Activated B cell treated with CpG ODN at 0.5 μM for 24 hours (primary cell): ENCODE results near the gene EHBP1. TPM values are rescaled to one million over a fixed set of nuclear protein-coding genes. Genes with fewer than 3 reads are reported as not detected.

Experiments used
- ATAC-seq: fragments of 200-7000 bp; cut with Tn5 transposase; one replicate; pipeline ENCODE4 v1.10.0; 2021; ENCODE audit warnings: low read depth, mild to moderate bottlenecking, moderate library complexity
- CTCF ChIA-PET: fragments of 350-600 bp; sonication (Branson Sonifier 250); formaldehyde crosslinking; loops from one replicate; lab custom pipeline; 2021; ENCODE audit warnings: antibody characterized with exemption; lab: Charles Lee
- POLR2A ChIA-PET: fragments of 350-600 bp; sonication (Branson Sonifier 250); formaldehyde crosslinking; loops from one replicate; lab custom pipeline; 2021; ENCODE audit warnings: antibody characterized with exemption; lab: Charles Lee
- DNase-seq: peaks from one replicate; pipeline ENCODE4 v3.0.0; 2022
- H3K27ac Mint-ChIP-seq: one replicate; pipeline ENCODE4 v1.8.0; 2020; ENCODE audit warnings: mixed read lengths
- H3K27me3 Mint-ChIP-seq: one replicate; pipeline ENCODE4 v1.8.0; 2021; ENCODE audit warnings: mixed read lengths
- H3K36me3 Mint-ChIP-seq: one replicate; pipeline ENCODE4 v1.8.0; 2021; ENCODE audit warnings: low read depth, mixed read lengths
- H3K4me1 Mint-ChIP-seq: one replicate; pipeline ENCODE4 v1.8.0; 2021; ENCODE audit warnings: mixed read lengths
- H3K4me3 Mint-ChIP-seq: one replicate; pipeline ENCODE4 v1.8.0; 2020; ENCODE audit warnings: mild to moderate bottlenecking, mixed read lengths
- H3K9me3 Mint-ChIP-seq: one replicate; pipeline ENCODE4 v1.8.0; 2020; ENCODE audit warnings: mixed read lengths
- CTCF ChIP-seq: fragments of 200-600 bp; IDR thresholded peaks from one replicate; pipeline ENCODE4 v1.8.0; 2022; ENCODE audit warnings: antibody characterized with exemption, mild to moderate bottlenecking
- intact Hi-C: fragments of 100-400 bp; cut with micrococcal nuclease; formaldehyde crosslinking; loops from one replicate; pipeline ENCODE4 v1.15.1; 2024
- total RNA-seq: library from RNA; stranded (reverse); gene quantifications from 2 replicates; pipeline ENCODE4 v1.2.3, GENCODE V29; 2022

EHBP1 gene
- total RNA-seq, 1 donor from 2014 or later = 24.0 TPM

- Mint-ChIP-seq H3K27me3 (no peaks in the 10 kb centered on the region), H3K4me1 (peaks cover 4% of the 10 kb centered on the region), H3K9me3 (no peaks in the 10 kb centered on the region), H3K27ac (no peak overlapping the region), H3K4me3 (no peak overlapping the region), H3K36me3 (peaks cover 8% of the 10 kb centered on the region)
- intact Hi-C loops = no loop called here
- DNase-seq (no peak), ATAC-seq (no peak)
- POLR2A ChIA-PET = no interaction called here
- CTCF ChIA-PET = no interaction called here
- no peak for TF ChIP-seq CTCF
These were observed 96.5 kb downstream of the EHBP1 start for GRCh38 chr2:62801814-62802523.

GRCh38 chr2:62803961-62804360 is 98.4 kb downstream of the EHBP1 start:
- Mint-ChIP-seq H3K27ac (no peak overlapping the region), H3K36me3 (peaks cover 19% of the 10 kb centered on the region), H3K9me3 (peaks cover 8% of the 10 kb centered on the region), H3K4me1 (peaks cover 6% of the 10 kb centered on the region), H3K27me3 (no peaks in the 10 kb centered on the region), H3K4me3 (no peak overlapping the region)
- POLR2A ChIA-PET = no interaction called here
- CTCF ChIA-PET = no interaction called here
- no peak for TF ChIP-seq CTCF
- intact Hi-C loops = no loop called here
- no peak for DNase-seq
- no peak for ATAC-seq

- Mint-ChIP-seq H3K9me3 (peaks cover 8% of the 10 kb centered on the region), H3K27me3 (no peaks in the 10 kb centered on the region), H3K36me3 (peaks cover 19% of the 10 kb centered on the region), H3K27ac (no peak overlapping the region), H3K4me1 (peaks cover 6% of the 10 kb centered on the region), H3K4me3 (no peak overlapping the region)
- no peak for TF ChIP-seq CTCF
- intact Hi-C loops = no loop called here
- CTCF ChIA-PET = no interaction called here
- DNase-seq (no peak), ATAC-seq (no peak)
- POLR2A ChIA-PET = no interaction called here
These were observed 100.7 kb downstream of the EHBP1 start for GRCh38 chr2:62806231-62806630.

DNA sequence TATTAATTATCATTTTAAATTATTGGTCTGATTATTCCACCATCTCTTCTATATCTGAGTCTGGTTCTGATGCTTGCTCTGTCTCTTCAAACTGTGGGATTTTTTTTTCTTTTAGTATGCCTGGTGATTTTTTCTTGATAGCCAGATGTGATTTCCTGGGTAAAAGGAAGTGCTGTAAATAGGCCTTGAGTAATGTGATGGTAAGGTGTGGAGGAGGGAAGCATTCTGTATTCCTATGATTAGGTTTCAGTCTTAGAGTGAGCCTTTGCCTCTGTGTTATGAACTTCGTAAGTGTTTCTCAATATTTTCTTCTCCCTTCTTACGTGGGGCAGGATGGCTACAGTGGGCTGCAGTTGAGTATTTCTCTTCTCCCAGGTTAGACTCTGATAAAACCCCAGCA is 103.0 kb downstream of the EHBP1 start:
- Mint-ChIP-seq H3K4me3 (no peak overlapping the region), H3K27me3 (no peaks in the 10 kb centered on the region), H3K27ac (no peak overlapping the region), H3K36me3 (peaks cover 19% of the 10 kb centered on the region), H3K9me3 (peaks cover 8% of the 10 kb centered on the region), H3K4me1 (peaks cover 3% of the 10 kb centered on the region)
- DNase-seq (no peak), ATAC-seq (no peak)
- ChIA-PET POLR2A (no interaction called here), CTCF (no interaction called here)
- intact Hi-C loops = no loop called here
- TF ChIP-seq CTCF = no peak

- Mint-ChIP-seq H3K27me3 (no peaks in the 10 kb centered on the region), H3K9me3 (peaks cover 8% of the 10 kb centered on the region), H3K36me3 (peaks cover 14% of the 10 kb centered on the region), H3K27ac (no peak overlapping the region), H3K4me1 (peaks cover 3% of the 10 kb centered on the region), H3K4me3 (no peak overlapping the region)
- no peak for TF ChIP-seq CTCF
- ChIA-PET CTCF (no interaction called here), POLR2A (no interaction called here)
- DNase-seq (no peak), ATAC-seq (no peak)
- intact Hi-C loops = no loop called here
These were observed 105.6 kb downstream of the EHBP1 start for GRCh38 chr2:62811086-62811485.
